ENCODE data around the gene RUSC2. TPM values are rescaled to one million over a fixed set of nuclear protein-coding genes. Genes with fewer than 3 reads are reported as not detected.

Gene RUSC2
- total RNA-seq, 1 donor from 2014 or later, result 42.4 TPM

GRCh38 chr9:35495984-35496383 is 6.1 kb downstream of the RUSC2 start:
- no peak for DNase-seq (ENCODE audit: low read depth)

- DNase-seq (ENCODE audit: low read depth), result peak; percentile 40
These were observed 8.3 kb downstream of the RUSC2 start for GRCh38 chr9:35498245-35498644.

- no peak for DNase-seq (ENCODE audit: low read depth)
These were observed 9.3 kb downstream of the RUSC2 start for GRCh38 chr9:35499029-35499700.

GRCh38 chr9:35499701-35500030 is 9.8 kb downstream of the RUSC2 start:
- no peak for DNase-seq (ENCODE audit: low read depth)

GRCh38 chr9:35500130-35500748 is 10.3 kb downstream of the RUSC2 start:
- DNase-seq (ENCODE audit: low read depth), result no peak

GRCh38 chr9:35501946-35502345 is 12.0 kb downstream of the RUSC2 start:
- no peak for DNase-seq (ENCODE audit: low read depth)

GRCh38 chr9:35506359-35506758 is 16.4 kb downstream of the RUSC2 start:
- DNase-seq (ENCODE audit: low read depth), result no peak

GRCh38 chr9:35508069-35508468 is 18.2 kb downstream of the RUSC2 start:
- peak; percentile 25 for DNase-seq (ENCODE audit: low read depth)

- peak; percentile 40 for DNase-seq (ENCODE audit: low read depth)
These were observed 20.5 kb downstream of the RUSC2 start for GRCh38 chr9:35510383-35510753.

GRCh38 chr9:35510754-35511428 is 21.0 kb downstream of the RUSC2 start:
- peak; percentile 95 for DNase-seq (ENCODE audit: low read depth)

GRCh38 chr9:35511453-35511852 is 21.5 kb downstream of the RUSC2 start:
- DNase-seq (ENCODE audit: low read depth), result no peak

- DNase-seq (ENCODE audit: low read depth), result peak; percentile 38
These were observed 25.9 kb downstream of the RUSC2 start for GRCh38 chr9:35515766-35516165.

GRCh38 chr9:35516479-35516878 is 26.6 kb downstream of the RUSC2 start:
- peak; percentile 76 for DNase-seq (ENCODE audit: low read depth)

- peak; percentile 46 for DNase-seq (ENCODE audit: low read depth)
These were observed 27.2 kb downstream of the RUSC2 start for GRCh38 chr9:35517131-35517530.

GRCh38 chr9:35517552-35518224 is 27.8 kb downstream of the RUSC2 start:
- DNase-seq (ENCODE audit: low read depth), result no peak

GRCh38 chr9:35518225-35518821 is 28.4 kb downstream of the RUSC2 start:
- peak; percentile 99 for DNase-seq (ENCODE audit: low read depth)

- DNase-seq (ENCODE audit: low read depth), result peak; percentile 74
These were observed 29.2 kb downstream of the RUSC2 start for GRCh38 chr9:35518981-35519679.

GRCh38 chr9:35519692-35520363 is 29.9 kb downstream of the RUSC2 start:
- peak; percentile 36 for DNase-seq (ENCODE audit: low read depth)

GRCh38 chr9:35520364-35520710 is 30.4 kb downstream of the RUSC2 start:
- peak; percentile 60 for DNase-seq (ENCODE audit: low read depth)

- DNase-seq (ENCODE audit: low read depth), result peak; percentile 57
These were observed 31.8 kb downstream of the RUSC2 start for GRCh38 chr9:35521708-35522107.

- no peak for DNase-seq (ENCODE audit: low read depth)
These were observed 32.3 kb downstream of the RUSC2 start for GRCh38 chr9:35522187-35522586.
